ENCODE results near the gene EFCAB12.
"Not testable (repeated sequence)": the region's sequence is repeated elsewhere in the genome, so short reads cannot be mapped to it uniquely, and the experiment has no call there.

Gene EFCAB12

DNA sequence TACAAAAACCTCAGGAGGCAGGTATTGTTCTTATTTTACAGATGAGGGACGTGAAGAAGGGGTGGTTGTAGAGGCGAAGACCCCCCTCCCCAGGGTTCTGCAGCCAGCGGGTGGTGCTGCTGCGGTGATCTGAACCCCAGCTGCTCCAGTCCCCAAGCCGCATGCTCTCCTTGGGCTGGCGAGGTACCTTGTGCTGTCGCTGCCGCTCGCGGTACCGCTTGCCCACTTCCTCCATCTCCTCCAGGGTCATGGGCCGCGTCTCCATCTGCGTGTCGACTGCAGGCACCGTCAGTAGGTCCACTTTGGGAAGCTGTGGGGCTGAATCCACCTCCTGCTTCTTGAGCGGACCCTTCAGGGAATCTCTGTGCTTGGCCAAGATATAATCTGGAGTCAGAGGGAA, 17.5 kb downstream of the EFCAB12 start:
- 95 to 97% methylated on average over 10 to 14 of the region's 17 CpGs for WGBS, 2 experiments (ENCODE audit: insufficient coverage in 2 of 2)
- Histone ChIP-seq H3K4me1 (ENCODE audit: control insufficient read depth, insufficient read depth, low read length, poor library complexity, severe bottlenecking) (peaks cover 22% of the 10 kb centered on the region), H3K4me3 (ENCODE audit: extremely low read depth, insufficient read depth, low read length, poor library complexity, severe bottlenecking) (no peak overlapping the region), H3K27ac (ENCODE audit: low read depth, low read length, severe bottlenecking) (no peak overlapping the region), H3K9me3 (ENCODE audit: control insufficient read depth, low read length) (no peaks in the 10 kb centered on the region), H3K36me3 (ENCODE audit: control insufficient read depth, insufficient read depth, low read length) (no peaks in the 10 kb centered on the region)

DNA sequence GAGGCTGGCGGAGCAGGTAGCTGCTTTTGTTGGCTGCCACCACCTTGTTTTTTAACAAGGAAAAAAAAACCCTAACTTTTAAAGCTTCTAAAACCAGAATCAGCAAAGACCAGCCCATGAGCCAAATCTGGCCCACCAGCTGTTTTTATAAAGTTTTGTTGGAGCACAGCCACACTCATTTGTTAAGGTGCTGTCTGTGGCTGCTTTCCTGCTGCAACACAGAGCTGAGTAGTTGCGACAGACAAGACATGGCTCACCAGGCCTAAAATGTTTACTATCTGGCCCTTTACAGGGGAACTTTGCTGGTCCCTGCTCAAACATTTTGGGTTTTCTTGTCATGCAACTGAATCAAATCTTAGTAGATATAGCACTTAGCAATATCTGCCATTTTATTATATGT, 18.9 kb downstream of the EFCAB12 start:
- WGBS, 2 experiments (ENCODE audit: insufficient coverage in 2 of 2): 96 to 100% methylated on average over 2 of the region's 2 CpGs

DNA sequence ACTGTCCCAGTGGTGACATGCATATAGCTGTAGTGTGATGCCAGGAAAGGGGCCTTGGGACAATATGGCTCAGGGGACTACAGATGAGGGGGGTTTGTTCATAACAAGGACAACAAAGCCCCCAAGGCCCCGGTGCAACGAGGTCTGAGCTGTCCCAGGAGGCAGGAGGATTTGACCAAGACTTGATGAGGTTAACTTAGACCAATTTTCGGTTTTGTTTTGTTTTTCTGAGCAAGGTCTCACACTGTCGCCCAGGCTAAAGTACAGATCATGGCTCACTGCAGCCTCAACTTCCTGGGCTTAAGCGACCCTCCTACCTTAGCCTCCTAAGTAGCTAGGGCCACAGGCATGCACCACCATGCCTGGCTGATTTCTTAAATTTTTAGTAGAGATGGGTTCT, 23.8 kb downstream of the EFCAB12 start:
- Histone ChIP-seq H3K4me1 (ENCODE audit: control insufficient read depth, insufficient read depth, low read length, poor library complexity, severe bottlenecking) (no peaks in the 10 kb centered on the region), H3K4me3 (ENCODE audit: extremely low read depth, insufficient read depth, low read length, poor library complexity, severe bottlenecking) (no peak overlapping the region), H3K9me3 (ENCODE audit: control insufficient read depth, low read length) (no peaks in the 10 kb centered on the region), H3K36me3 (ENCODE audit: control insufficient read depth, insufficient read depth, low read length) (no peaks in the 10 kb centered on the region), H3K27ac (ENCODE audit: low read depth, low read length, severe bottlenecking) (no peak overlapping the region)
- 86 to 95% methylated on average over 2 to 3 of the region's 5 CpGs for WGBS, 2 experiments (ENCODE audit: insufficient coverage in 2 of 2)

More for the DNA sequence above, 18.9 kb downstream of the EFCAB12 start:
- Histone ChIP-seq H3K4me3 (ENCODE audit: extremely low read depth, insufficient read depth, low read length, poor library complexity, severe bottlenecking) (no peak overlapping the region), H3K27ac (ENCODE audit: low read depth, low read length, severe bottlenecking) (no peak overlapping the region), H3K36me3 (ENCODE audit: control insufficient read depth, insufficient read depth, low read length) (no peaks in the 10 kb centered on the region), H3K4me1 (ENCODE audit: control insufficient read depth, insufficient read depth, low read length, poor library complexity, severe bottlenecking) (peaks cover 16% of the 10 kb centered on the region), H3K9me3 (ENCODE audit: control insufficient read depth, low read length) (no peaks in the 10 kb centered on the region)

DNA sequence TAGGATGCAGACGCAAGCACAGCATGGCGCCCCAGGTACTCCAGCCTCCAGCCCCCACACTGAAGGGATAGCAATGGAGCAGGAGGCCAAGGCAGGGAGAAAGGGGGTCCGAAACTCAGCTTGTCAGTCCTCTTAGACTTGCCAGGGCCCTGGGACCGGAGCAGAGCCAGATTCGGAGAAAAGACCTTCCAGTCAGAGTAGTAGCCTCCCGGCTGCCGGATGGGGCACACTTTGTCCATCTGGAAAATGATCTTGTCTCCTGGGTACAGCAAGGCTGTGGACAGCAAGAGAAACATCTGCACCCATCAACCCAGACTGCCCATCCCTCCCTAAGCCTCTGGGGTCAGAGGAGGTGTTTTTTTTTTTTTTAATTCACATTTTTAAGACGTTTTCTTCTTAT, 24.3 kb downstream of the EFCAB12 start:
- H3K4me1 ChIP-seq (ENCODE audit: control insufficient read depth, insufficient read depth, low read length, poor library complexity, severe bottlenecking): no peaks in the 10 kb centered on the region
- 92% methylated on average over 2 of the region's 8 CpGs; no CpG with 5 or more reads in 1 of the 2 experiments for WGBS, 2 experiments (ENCODE audit: insufficient coverage in 2 of 2)
- no peaks in the 10 kb centered on the region for H3K9me3 ChIP-seq (ENCODE audit: control insufficient read depth, low read length)
- no peaks in the 10 kb centered on the region for H3K36me3 ChIP-seq (ENCODE audit: control insufficient read depth, insufficient read depth, low read length)
- H3K4me3 ChIP-seq (ENCODE audit: extremely low read depth, insufficient read depth, low read length, poor library complexity, severe bottlenecking): no peak overlapping the region
- no peak overlapping the region for H3K27ac ChIP-seq (ENCODE audit: low read depth, low read length, severe bottlenecking)

DNA sequence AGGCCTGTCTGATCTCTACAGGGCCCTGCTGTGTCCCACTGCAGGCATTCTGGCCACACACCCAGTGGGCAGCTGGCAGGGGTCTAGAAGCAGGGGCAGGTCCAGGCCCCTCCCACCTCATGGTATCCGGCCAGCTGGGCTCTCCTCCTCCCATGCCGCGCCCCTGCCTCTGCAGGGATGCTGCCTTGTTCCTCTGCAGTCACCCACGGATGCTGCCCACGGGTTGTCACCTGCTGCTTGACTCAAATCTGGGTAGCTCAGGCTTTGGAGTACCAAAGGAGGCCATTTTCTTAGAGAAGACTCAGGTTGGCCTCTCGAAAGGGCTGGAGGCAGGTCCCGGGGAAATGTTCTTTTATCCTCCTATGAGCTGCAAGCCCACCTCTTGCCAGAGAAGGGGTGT, 25.0 kb downstream of the EFCAB12 start:
- no peaks in the 10 kb centered on the region for H3K4me1 ChIP-seq (ENCODE audit: control insufficient read depth, insufficient read depth, low read length, poor library complexity, severe bottlenecking)
- WGBS, 2 experiments (ENCODE audit: insufficient coverage in 2 of 2): 82 to 95% methylated on average over 2 to 3 of the region's 7 CpGs
- no peak overlapping the region for H3K4me3 ChIP-seq (ENCODE audit: extremely low read depth, insufficient read depth, low read length, poor library complexity, severe bottlenecking)
- no peak overlapping the region for H3K27ac ChIP-seq (ENCODE audit: low read depth, low read length, severe bottlenecking)
- H3K9me3 ChIP-seq (ENCODE audit: control insufficient read depth, low read length): no peaks in the 10 kb centered on the region
- H3K36me3 ChIP-seq (ENCODE audit: control insufficient read depth, insufficient read depth, low read length): no peaks in the 10 kb centered on the region

DNA sequence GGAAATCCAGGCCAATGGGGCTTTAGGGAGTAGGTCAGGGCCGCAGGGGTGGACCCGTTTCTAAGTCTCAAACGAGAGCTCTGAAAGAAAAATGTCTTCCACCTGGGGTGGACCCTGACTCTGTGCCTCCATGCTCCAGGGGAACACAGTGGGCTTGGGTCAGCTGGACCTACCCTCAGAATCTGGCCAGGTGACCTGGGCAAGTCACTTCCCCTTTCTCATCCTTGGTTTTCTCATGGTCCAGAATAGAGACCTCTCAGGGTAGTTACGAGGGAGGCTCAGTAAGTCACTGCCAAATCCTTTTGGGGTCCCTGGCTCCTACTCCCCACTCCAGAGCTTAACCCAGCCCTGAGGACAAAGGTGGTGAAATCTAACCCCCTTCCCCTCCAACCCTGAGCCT, 25.8 kb downstream of the EFCAB12 start:
- Histone ChIP-seq H3K27ac (ENCODE audit: low read depth, low read length, severe bottlenecking) (no peak overlapping the region), H3K4me3 (ENCODE audit: extremely low read depth, insufficient read depth, low read length, poor library complexity, severe bottlenecking) (no peak overlapping the region), H3K36me3 (ENCODE audit: control insufficient read depth, insufficient read depth, low read length) (no peaks in the 10 kb centered on the region), H3K4me1 (ENCODE audit: control insufficient read depth, insufficient read depth, low read length, poor library complexity, severe bottlenecking) (no peaks in the 10 kb centered on the region), H3K9me3 (ENCODE audit: control insufficient read depth, low read length) (no peaks in the 10 kb centered on the region)
- no CpG with 5 or more reads among the region's 4 CpGs for WGBS, 2 experiments (ENCODE audit: insufficient coverage in 2 of 2)

DNA sequence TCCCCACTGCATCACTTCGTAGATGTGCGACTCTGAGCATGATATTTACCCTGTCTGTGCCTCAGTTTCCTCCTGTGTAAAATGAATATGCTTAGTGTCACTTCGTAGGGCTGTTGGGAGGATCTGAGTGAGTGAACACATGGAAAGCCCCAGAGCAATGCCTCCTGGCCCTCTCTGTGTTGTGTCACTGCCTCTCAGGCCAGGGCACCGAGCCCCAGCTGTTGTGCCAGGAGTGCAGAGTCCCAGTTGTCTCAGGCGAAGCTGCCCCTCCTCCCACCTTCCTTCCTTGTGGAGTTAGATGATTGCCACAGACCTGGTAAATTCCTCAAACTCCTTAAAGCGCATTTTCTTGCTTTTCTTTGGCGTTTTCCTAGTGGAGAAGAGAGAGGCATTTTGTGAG, 26.2 kb downstream of the EFCAB12 start:
- Histone ChIP-seq H3K36me3 (ENCODE audit: control insufficient read depth, insufficient read depth, low read length) (no peaks in the 10 kb centered on the region), H3K9me3 (ENCODE audit: control insufficient read depth, low read length) (no peaks in the 10 kb centered on the region), H3K4me3 (ENCODE audit: extremely low read depth, insufficient read depth, low read length, poor library complexity, severe bottlenecking) (no peak overlapping the region), H3K27ac (ENCODE audit: low read depth, low read length, severe bottlenecking) (no peak overlapping the region), H3K4me1 (ENCODE audit: control insufficient read depth, insufficient read depth, low read length, poor library complexity, severe bottlenecking) (no peaks in the 10 kb centered on the region)
- 88 to 100% methylated on average over 1 of the region's 7 CpGs for WGBS, 2 experiments (ENCODE audit: insufficient coverage in 2 of 2)

DNA sequence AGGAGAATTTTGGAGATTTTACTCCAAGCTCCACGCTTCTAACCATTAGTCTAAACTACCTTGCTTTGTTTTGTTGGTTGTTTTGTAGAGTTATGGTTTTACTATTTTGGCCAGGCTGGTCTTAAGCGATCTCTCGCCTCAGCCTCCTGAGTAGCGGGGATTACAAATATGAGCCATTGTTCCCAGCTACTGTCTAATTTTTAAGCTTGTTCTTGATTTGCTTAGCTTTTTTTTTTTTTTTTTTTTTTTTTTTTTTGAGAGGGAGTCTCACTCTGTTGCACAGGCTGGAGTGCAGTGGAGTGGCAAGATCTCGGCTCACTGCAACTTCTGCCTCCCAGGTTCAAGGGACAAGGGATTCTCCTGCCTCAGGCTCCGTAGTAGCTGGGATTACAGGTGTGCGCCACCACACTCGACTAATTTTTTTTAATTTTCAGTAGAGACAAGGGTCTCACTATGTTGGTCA, 28.5 kb downstream of the EFCAB12 start:
- Histone ChIP-seq H3K27ac (ENCODE audit: low read depth, low read length, severe bottlenecking) (peak overlapping the region; percentile 89), H3K9me3 (ENCODE audit: control insufficient read depth, low read length) (no peaks in the 10 kb centered on the region), H3K36me3 (ENCODE audit: control insufficient read depth, insufficient read depth, low read length) (peaks cover 21% of the 10 kb centered on the region), H3K4me1 (ENCODE audit: control insufficient read depth, insufficient read depth, low read length, poor library complexity, severe bottlenecking) (peaks cover 4% of the 10 kb centered on the region), H3K4me3 (ENCODE audit: extremely low read depth, insufficient read depth, low read length, poor library complexity, severe bottlenecking) (no peak overlapping the region)
- WGBS, 2 experiments (ENCODE audit: insufficient coverage in 2 of 2): 88 to 100% methylated on average over 3 to 5 of the region's 8 CpGs

DNA sequence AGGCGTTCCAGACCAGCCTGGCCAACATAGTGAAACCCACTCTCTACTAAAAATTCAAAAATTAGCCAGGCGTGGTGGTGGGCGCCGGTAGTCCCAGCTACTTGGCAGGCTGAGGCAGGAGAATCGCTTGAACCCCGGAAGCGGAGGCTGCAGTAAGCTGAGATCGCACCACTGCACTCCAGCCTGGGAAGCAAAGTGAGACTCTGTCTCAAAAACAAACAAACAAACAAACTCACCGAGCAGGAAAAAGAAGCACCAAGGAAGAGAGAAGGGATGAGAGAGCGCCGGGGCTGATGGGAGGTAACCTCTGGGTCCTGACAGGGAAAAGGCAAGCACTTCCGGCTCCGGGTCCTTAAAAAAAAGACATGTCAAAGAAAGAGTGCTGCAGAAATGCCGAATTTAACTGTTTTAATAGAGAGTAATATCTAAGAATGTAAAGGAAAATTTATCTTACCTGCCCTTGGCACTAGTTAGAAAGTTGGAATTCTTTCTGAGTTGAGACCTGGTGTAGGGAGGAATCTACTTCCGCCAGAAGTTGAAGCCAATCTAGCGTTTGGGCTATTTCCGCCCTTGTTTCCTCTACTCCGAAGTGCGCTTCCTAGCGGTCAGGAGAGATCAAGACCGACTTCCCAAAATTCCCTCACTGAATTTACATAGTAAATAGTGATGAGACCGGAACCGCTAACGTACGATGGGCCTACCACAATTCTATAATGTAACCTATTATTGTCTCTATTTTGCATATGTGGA, 29.1 kb downstream of the EFCAB12 start:
- 1% methylated on average over 10 to 13 of the region's 25 CpGs for WGBS, 2 experiments (ENCODE audit: insufficient coverage in 2 of 2)
- Histone ChIP-seq H3K36me3 (ENCODE audit: control insufficient read depth, insufficient read depth, low read length) (peaks cover 21% of the 10 kb centered on the region), H3K4me3 (ENCODE audit: extremely low read depth, insufficient read depth, low read length, poor library complexity, severe bottlenecking) (peak overlapping the region; percentile 85), H3K9me3 (ENCODE audit: control insufficient read depth, low read length) (no peaks in the 10 kb centered on the region), H3K27ac (ENCODE audit: low read depth, low read length, severe bottlenecking) (peak overlapping the region; percentile 89), H3K4me1 (ENCODE audit: control insufficient read depth, insufficient read depth, low read length, poor library complexity, severe bottlenecking) (peaks cover 4% of the 10 kb centered on the region)

DNA sequence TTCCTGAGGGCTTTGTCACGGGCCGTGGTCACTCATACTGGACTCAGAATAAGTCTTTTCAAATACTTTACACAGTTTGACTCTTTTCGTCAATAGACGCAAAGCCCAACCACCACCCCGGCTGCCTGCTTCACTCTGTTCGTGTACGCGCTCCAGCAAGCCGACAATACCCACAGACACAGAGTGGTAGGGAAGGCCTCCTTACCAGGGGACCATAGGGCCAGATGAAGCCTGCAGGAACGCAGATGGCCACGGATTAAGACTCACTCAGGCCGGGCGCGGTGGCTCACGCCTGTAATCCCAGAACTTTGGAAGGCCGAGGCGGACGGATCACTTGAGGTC, 29.7 kb downstream of the EFCAB12 start:
- 1 to 2% methylated on average over 16 to 18 of the region's 18 CpGs for WGBS, 2 experiments (ENCODE audit: insufficient coverage in 2 of 2)

DNA sequence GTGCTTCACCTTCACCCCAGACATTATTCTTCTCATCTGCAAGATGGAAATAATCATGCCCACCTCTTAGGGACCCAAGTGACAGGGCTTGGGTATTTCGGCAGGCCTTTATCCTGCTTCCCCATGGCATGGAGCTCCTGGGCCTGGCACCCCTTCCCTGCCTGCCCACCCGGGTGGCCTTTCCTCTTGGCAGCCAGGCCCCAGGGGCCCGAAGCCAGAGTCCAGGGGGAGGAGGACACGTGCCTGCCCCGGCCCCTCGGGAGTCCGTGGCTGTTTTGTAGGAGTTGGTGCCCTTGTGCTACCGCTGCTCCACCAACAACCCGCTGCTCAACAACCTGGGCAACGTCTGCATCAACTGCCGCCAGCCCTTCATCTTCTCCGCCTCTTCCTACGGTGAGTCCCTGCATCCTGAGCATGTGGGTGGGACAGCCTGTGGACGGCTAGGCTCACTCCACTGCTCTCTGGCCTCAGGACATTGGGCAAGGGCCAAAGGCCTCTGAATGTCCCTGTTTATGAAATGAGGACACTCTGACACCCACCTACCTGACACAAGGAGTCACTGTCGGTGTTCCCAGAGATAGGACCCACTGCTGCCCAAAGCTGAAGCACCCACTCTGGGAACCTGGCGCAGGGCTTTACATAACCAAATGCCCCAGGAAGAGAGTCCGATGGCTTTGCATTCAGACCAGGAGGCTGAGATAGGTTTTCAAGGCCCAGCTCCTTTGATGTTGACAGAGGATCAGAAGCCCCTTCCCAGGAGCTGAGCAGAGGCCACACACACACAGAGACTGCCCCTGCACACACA, 34.5 kb downstream of the EFCAB12 start:
- 100% methylated on average over 3 of the region's 17 CpGs for WGBS, 2 experiments (ENCODE audit: insufficient coverage in 2 of 2)
- peaks cover 18% of the 10 kb centered on the region for H3K4me1 ChIP-seq (ENCODE audit: control insufficient read depth, insufficient read depth, low read length, poor library complexity, severe bottlenecking)

More for the DNA sequence above, 29.7 kb downstream of the EFCAB12 start:
- H3K27ac ChIP-seq (ENCODE audit: low read depth, low read length, severe bottlenecking): peak overlapping the region; percentile 89
- H3K4me1 ChIP-seq (ENCODE audit: control insufficient read depth, insufficient read depth, low read length, poor library complexity, severe bottlenecking): peaks cover 4% of the 10 kb centered on the region
- H3K9me3 ChIP-seq (ENCODE audit: control insufficient read depth, low read length): no peaks in the 10 kb centered on the region
- peak overlapping the region; percentile 85 for H3K4me3 ChIP-seq (ENCODE audit: extremely low read depth, insufficient read depth, low read length, poor library complexity, severe bottlenecking)
- peaks cover 21% of the 10 kb centered on the region for H3K36me3 ChIP-seq (ENCODE audit: control insufficient read depth, insufficient read depth, low read length)

More for the DNA sequence above, 34.5 kb downstream of the EFCAB12 start:
- not testable (repeated sequence) for H3K4me3 ChIP-seq (ENCODE audit: extremely low read depth, insufficient read depth, low read length, poor library complexity, severe bottlenecking); H3K9me3 ChIP-seq (ENCODE audit: control insufficient read depth, low read length); H3K27ac ChIP-seq (ENCODE audit: low read depth, low read length, severe bottlenecking)
- peaks cover 59% of the 10 kb centered on the region for H3K36me3 ChIP-seq (ENCODE audit: control insufficient read depth, insufficient read depth, low read length)
